Measurements from ENCODE around the gene SPINK9. TPM values are rescaled to one million over a fixed set of nuclear protein-coding genes. Genes with fewer than 3 reads are reported as not detected.

SPINK9 gene
- not detected for total RNA-seq

GRCh38 chr5:148335259-148335658 lies at the start of gene SPINK9:
SPINK9 (plus strand) TSS chr5:148335559; CDS start chr5:148335614, 55 bp downstream.

GRCh38 chr5:148312153-148312552 lies 23.2 kb upstream of the SPINK9 start, which contains the start of gene SPINK7:
SPINK7 (plus strand) TSS chr5:148312423; CDS start chr5:148312484, 61 bp downstream.

GRCh38 chr5:148383564-148384379 lies 48.4 kb downstream of the SPINK9 start, which contains the start of gene FBXO38:
FBXO38 (plus strand) TSS chr5:148383958; CDS start chr5:148394777, 10,819 bp downstream.

Small RNAs within 50 kb of the gene (small RNA-seq; reads per million reads assigned to genes)
- gene RF00017 (ENCODE audit: low replicate concordance) = not detected

Other genes with a start within 250 kb of the SPINK9 start
- not detected for gene SPINK14, start 167.0 kb upstream of the SPINK9 start, total RNA-seq
- not detected for gene SPINK6, start 132.5 kb upstream of the SPINK9 start, total RNA-seq
- not detected for gene MARCOL, start 97.0 kb upstream of the SPINK9 start, total RNA-seq
- gene SPINK13, start 66.8 kb upstream of the SPINK9 start, total RNA-seq = not detected
- not detected for gene SPINK7, start 23.1 kb upstream of the SPINK9 start, total RNA-seq
- 129 TPM for gene FBXO38, start 48.4 kb downstream of the SPINK9 start, total RNA-seq

Data from parietal lobe (tissue), 2 donors.